Neural crest cell (in vitro differentiated cells): ENCODE measurements around the gene ZNF581. TPM values are rescaled to one million over a fixed set of nuclear protein-coding genes. Genes with fewer than 3 reads are reported as not detected.

Experiments
- DNase-seq: peaks from one replicate; pipeline ENCODE4 v3.0.0; 2021; ENCODE audit warnings: low read depth, mixed read lengths, low spot score
- H3K27ac Mint-ChIP-seq: one replicate; pipeline ENCODE4 v1.8.0; 2021; ENCODE audit warnings: mild to moderate bottlenecking, mixed read lengths; ENCODE audit not compliant: unreplicated experiment
- H3K27me3 Mint-ChIP-seq: 2 replicates; pipeline ENCODE4 v1.8.0; 2021; ENCODE audit warnings: low read depth, mild to moderate bottlenecking, mixed read lengths
- H3K36me3 Mint-ChIP-seq: 2 replicates; pipeline ENCODE4 v1.8.0; 2021; ENCODE audit warnings: low read depth, mild to moderate bottlenecking, mixed read lengths
- H3K4me1 Mint-ChIP-seq: 2 replicates; pipeline ENCODE4 v1.8.0; 2021; ENCODE audit warnings: mixed read lengths
- H3K4me3 Mint-ChIP-seq: one replicate; pipeline ENCODE4 v1.8.0; 2021; ENCODE audit warnings: mild to moderate bottlenecking, mixed read lengths
- H3K9me3 Mint-ChIP-seq: 2 replicates; pipeline ENCODE4 v1.8.0; 2021; ENCODE audit warnings: mixed read lengths
- total RNA-seq: library from RNA; stranded (reverse); gene quantifications from 2 replicates; pipeline ENCODE4 v1.2.1, GENCODE V29; 2021
- TF ChIP-seq, protein P1 (sequence below): fragments of 200-600 bp; sonication (generic); conservative IDR thresholded peaks from 2 replicates; pipeline ENCODE4 v1.5.0; 2021; ENCODE audit warnings: antibody characterized with exemption, mild to moderate bottlenecking

The ZNF581 gene
- total RNA-seq, 1 donor from 2014 or later, result 40.8 TPM

- Mint-ChIP-seq H3K27me3 (peaks cover 8% of the 10 kb centered on the region), H3K9me3 (peaks cover 2% of the 10 kb centered on the region), H3K27ac (no peak overlapping the region), H3K36me3 (peaks cover 10% of the 10 kb centered on the region), H3K4me3 (peak overlapping the region; percentile 96), H3K4me1 (peaks cover 54% of the 10 kb centered on the region)
- DNase-seq, result no peak
- TF ChIP-seq, protein P1, sequence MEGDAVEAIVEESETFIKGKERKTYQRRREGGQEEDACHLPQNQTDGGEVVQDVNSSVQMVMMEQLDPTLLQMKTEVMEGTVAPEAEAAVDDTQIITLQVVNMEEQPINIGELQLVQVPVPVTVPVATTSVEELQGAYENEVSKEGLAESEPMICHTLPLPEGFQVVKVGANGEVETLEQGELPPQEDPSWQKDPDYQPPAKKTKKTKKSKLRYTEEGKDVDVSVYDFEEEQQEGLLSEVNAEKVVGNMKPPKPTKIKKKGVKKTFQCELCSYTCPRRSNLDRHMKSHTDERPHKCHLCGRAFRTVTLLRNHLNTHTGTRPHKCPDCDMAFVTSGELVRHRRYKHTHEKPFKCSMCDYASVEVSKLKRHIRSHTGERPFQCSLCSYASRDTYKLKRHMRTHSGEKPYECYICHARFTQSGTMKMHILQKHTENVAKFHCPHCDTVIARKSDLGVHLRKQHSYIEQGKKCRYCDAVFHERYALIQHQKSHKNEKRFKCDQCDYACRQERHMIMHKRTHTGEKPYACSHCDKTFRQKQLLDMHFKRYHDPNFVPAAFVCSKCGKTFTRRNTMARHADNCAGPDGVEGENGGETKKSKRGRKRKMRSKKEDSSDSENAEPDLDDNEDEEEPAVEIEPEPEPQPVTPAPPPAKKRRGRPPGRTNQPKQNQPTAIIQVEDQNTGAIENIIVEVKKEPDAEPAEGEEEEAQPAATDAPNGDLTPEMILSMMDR, result no peak
Measured at GRCh38 chr19:55636723-55637122, 6.7 kb upstream of the ZNF581 start.

GRCh38 chr19:55637534-55637933 is 5.9 kb upstream of the ZNF581 start:
- H3K27me3 Mint-ChIP-seq, result peaks cover 14% of the 10 kb centered on the region
- H3K4me3 Mint-ChIP-seq, result peak overlapping the region; percentile 96
- H3K36me3 Mint-ChIP-seq, result peaks cover 10% of the 10 kb centered on the region

GRCh38 chr19:55638864-55639359 is 4.5 kb upstream of the ZNF581 start:
- H3K27ac Mint-ChIP-seq, result no peak overlapping the region
- TF ChIP-seq, protein P1, result peak; percentile 58
- peaks cover 21% of the 10 kb centered on the region for H3K27me3 Mint-ChIP-seq
- H3K4me1 Mint-ChIP-seq, result peaks cover 62% of the 10 kb centered on the region
- peaks cover 2% of the 10 kb centered on the region for H3K9me3 Mint-ChIP-seq
- peak overlapping the region; percentile 88 for H3K4me3 Mint-ChIP-seq
- peak; percentile 47 for DNase-seq
- peaks cover 16% of the 10 kb centered on the region for H3K36me3 Mint-ChIP-seq

More at GRCh38 chr19:55637534-55637933, 5.9 kb upstream of the ZNF581 start:
- TF ChIP-seq, protein P1, result no peak
- H3K4me1 Mint-ChIP-seq, result peaks cover 56% of the 10 kb centered on the region
- DNase-seq, result no peak
- H3K9me3 Mint-ChIP-seq, result peaks cover 2% of the 10 kb centered on the region
- peak overlapping the region; percentile 65 for H3K27ac Mint-ChIP-seq

DNA sequence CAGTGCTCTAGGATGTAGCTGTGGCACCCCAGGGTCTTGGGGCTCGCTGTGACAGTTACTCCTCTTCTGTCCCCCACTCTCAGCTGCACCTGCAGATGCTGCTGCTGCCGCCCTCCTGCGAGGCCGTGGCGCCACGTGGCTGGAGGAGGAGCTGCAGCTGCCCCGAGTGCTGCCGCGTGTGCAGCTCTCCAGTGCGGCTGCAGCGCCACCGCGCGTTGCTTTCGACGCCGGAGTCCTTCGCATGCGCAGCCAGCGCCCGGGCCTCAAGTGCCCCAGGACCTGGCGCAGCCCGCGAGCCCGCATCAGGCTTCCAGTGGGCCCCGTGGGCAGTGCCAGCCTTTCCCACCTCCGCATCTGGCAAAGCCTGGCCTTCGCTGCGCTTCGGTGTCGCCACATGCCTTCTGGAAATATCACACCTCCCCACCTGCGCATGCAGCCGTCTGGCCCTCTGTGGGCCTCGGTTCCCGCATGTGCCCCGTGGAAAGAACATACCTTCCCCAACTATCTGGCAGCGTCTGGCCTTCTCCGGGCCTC is 3.3 kb upstream of the ZNF581 start:
- no peak for DNase-seq
- Mint-ChIP-seq H3K4me3 (peak overlapping the region; percentile 96), H3K4me1 (peaks cover 60% of the 10 kb centered on the region), H3K27ac (peak overlapping the region; percentile 86), H3K27me3 (peaks cover 21% of the 10 kb centered on the region), H3K9me3 (peaks cover 2% of the 10 kb centered on the region), H3K36me3 (peaks cover 16% of the 10 kb centered on the region)
- TF ChIP-seq, protein P1, result no peak

DNA sequence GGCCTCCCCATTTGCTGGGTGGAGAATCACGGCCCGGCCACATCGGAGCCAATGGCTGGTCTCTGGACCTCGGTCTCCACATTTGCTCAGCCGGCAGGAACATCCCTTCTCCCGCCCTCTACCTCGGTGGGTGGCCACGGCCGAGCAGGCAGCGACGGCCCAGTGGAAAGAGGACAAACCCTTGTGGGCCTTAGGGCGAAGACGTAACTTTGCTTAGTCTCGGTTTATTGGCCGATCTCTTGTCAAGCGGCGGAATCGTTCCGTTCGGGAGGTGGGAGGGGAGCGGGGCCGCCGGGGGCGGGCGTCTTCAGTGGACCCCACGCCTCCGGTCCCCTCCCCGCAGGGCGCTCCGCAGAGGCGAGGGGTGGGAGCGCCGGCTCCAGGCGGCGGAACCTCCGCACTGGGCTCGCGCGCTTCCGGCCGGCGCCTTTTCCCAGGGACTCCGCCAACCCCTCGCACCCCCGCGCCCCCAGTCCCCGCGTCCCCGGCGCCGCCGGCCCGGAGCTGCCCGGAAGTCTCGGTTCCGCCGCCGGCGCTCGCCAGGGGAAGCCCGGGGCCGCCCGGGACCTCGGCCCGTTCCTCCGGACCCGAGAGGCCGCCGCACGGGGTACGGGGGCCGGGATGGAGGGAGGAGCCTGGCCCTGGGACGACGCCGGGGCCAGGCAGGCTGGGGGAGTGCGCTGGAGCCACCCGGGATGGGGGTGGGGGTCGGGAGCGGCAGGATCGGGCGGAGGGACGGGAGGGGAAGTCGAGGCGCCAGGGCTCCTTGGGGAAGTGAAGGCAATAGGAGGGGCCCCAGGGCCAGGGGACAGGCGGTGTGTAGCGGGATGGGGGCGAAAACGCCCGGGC is 2.6 kb upstream of the ZNF581 start, which contains the start of gene ZNF580:
Gene ZNF580, plus strand, starts transcription at position 426 of the 849 bp plus-strand sequence. CDS start 1,507 bp downstream, outside the sequence.
- peaks cover 53% of the 10 kb centered on the region for H3K4me1 Mint-ChIP-seq
- H3K4me3 Mint-ChIP-seq, result peak within 1 kb of the TSS; percentile 96
- peaks cover 19% of the 10 kb centered on the region for H3K36me3 Mint-ChIP-seq
- H3K27me3 Mint-ChIP-seq, result peaks cover 21% of the 10 kb centered on the region
- DNase-seq, result peak; percentile 48
- peak within 1 kb of the TSS; percentile 86 for H3K27ac Mint-ChIP-seq
- TF ChIP-seq, protein P1, result no peak
- peaks cover 2% of the 10 kb centered on the region for H3K9me3 Mint-ChIP-seq
